H9 (cell line): ENCODE results near the gene TBC1D3I. TPM values are rescaled to one million over a fixed set of nuclear protein-coding genes. Genes with fewer than 3 reads are reported as not detected.

Experiments used
- DNase-seq: peaks from one replicate; pipeline ENCODE4 v3.0.0-alpha.2; 2017
- H2AFZ ChIP-seq: one replicate; pipeline ENCODE4 v1.6.1; 2013; ENCODE audit warnings: mild to moderate bottlenecking, low read length, control low read depth, moderate library complexity
- H2AK5ac ChIP-seq: 2 replicates; pipeline ENCODE4 v1.6.1; 2013; ENCODE audit warnings: low read length, control low read depth, mixed read lengths; ENCODE audit not compliant: insufficient read length
- H2BK120ac ChIP-seq: one replicate; pipeline ENCODE4 v1.6.1; 2013; ENCODE audit warnings: low read depth, mild to moderate bottlenecking, low read length, control low read depth, inconsistent platforms; ENCODE audit not compliant: poor library complexity, severe bottlenecking
- H2BK12ac ChIP-seq: 2 replicates; pipeline ENCODE4 v1.6.1; 2013; ENCODE audit warnings: low read length, control low read depth, mixed read lengths, low read depth; ENCODE audit not compliant: insufficient read length
- H2BK15ac ChIP-seq: 2 replicates; pipeline ENCODE4 v1.6.1; 2013; ENCODE audit warnings: low read depth, low read length, control low read depth
- H2BK20ac ChIP-seq: one replicate; pipeline ENCODE4 v1.6.1; 2013; ENCODE audit warnings: low read depth, mild to moderate bottlenecking, low read length, control low read depth, inconsistent platforms; ENCODE audit not compliant: poor library complexity, severe bottlenecking
- H2BK5ac ChIP-seq: 2 replicates; pipeline ENCODE4 v1.6.1; 2013; ENCODE audit warnings: low read length, control low read depth, mixed read lengths; ENCODE audit not compliant: insufficient read length
- H3K14ac ChIP-seq: 2 replicates; pipeline ENCODE4 v1.6.1; 2013; ENCODE audit warnings: low read length, control low read depth; ENCODE audit not compliant: insufficient read depth
- H3K18ac ChIP-seq: 2 replicates; pipeline ENCODE4 v1.6.1; 2013; ENCODE audit warnings: low read depth, mild to moderate bottlenecking, mixed read lengths, low read length, control low read depth; ENCODE audit not compliant: insufficient read length
- H3K23ac ChIP-seq: 2 replicates; pipeline ENCODE4 v1.6.1; 2013; ENCODE audit warnings: low read length, control low read depth, mixed read lengths, low read depth; ENCODE audit not compliant: insufficient read length
- H3K23me2 ChIP-seq: 2 replicates; pipeline ENCODE4 v1.6.1; 2013; ENCODE audit warnings: low read depth, mild to moderate bottlenecking, mixed read lengths, low read length, control low read depth; ENCODE audit not compliant: insufficient read length, poor library complexity, severe bottlenecking
- H3K27ac ChIP-seq: 2 replicates; pipeline ENCODE4 v1.5.1; 2013; ENCODE audit warnings: low read length, control low read depth, mixed read lengths, low read depth; ENCODE audit not compliant: insufficient read length
- H3K27me3 ChIP-seq: 2 replicates; pipeline ENCODE4 v1.6.1; 2013; ENCODE audit warnings: low read length, control low read depth, inconsistent platforms; ENCODE audit not compliant: insufficient read depth
- H3K4ac ChIP-seq: 2 replicates; pipeline ENCODE4 v1.6.1; 2013; ENCODE audit warnings: low read depth, mild to moderate bottlenecking, control low read depth, inconsistent platforms, low read length, moderate library complexity
- H3K4me1 ChIP-seq: 2 replicates; pipeline ENCODE4 v1.6.1; 2013; ENCODE audit warnings: low read length, control low read depth, inconsistent platforms; ENCODE audit not compliant: insufficient read depth
- H3K4me2 ChIP-seq: 2 replicates; pipeline ENCODE4 v1.6.1; 2013; ENCODE audit warnings: low read length, control low read depth, mixed read lengths; ENCODE audit not compliant: insufficient read length, insufficient read depth
- H3K56ac ChIP-seq: 2 replicates; pipeline ENCODE4 v1.6.1; 2013; ENCODE audit warnings: low read depth, mild to moderate bottlenecking, mixed read lengths, low read length, control low read depth; ENCODE audit not compliant: insufficient read length
- H3K79me1 ChIP-seq: 2 replicates; pipeline ENCODE4 v1.6.1; 2013; ENCODE audit warnings: low read depth, mild to moderate bottlenecking, moderate library complexity, low read length, control low read depth, inconsistent platforms; ENCODE audit not compliant: insufficient read depth, poor library complexity, severe bottlenecking
- H3K79me2 ChIP-seq: 2 replicates; pipeline ENCODE4 v1.6.1; 2013; ENCODE audit warnings: low read length, control low read depth, inconsistent platforms; ENCODE audit not compliant: insufficient read depth
- H3K9ac ChIP-seq: 2 replicates; pipeline ENCODE4 v1.6.1; 2013; ENCODE audit warnings: low read length, control low read depth, mixed read lengths; ENCODE audit not compliant: insufficient read length; ENCODE audit errors: extremely low read depth
- H3K9me3 ChIP-seq: one replicate; pipeline ENCODE4 v1.6.1; 2013; ENCODE audit warnings: low read depth, low read length, inconsistent platforms; ENCODE audit not compliant: control insufficient read depth
- H3T11ph ChIP-seq: one replicate; pipeline ENCODE4 v1.6.1; 2013; ENCODE audit warnings: mild to moderate bottlenecking, low read length, control low read depth, inconsistent platforms
- H4K20me1 ChIP-seq: one replicate; pipeline ENCODE4 v1.6.1; 2013; ENCODE audit not compliant: control insufficient read depth, insufficient read length, insufficient read depth
- H4K5ac ChIP-seq: 2 replicates; pipeline ENCODE4 v1.6.1; 2013; ENCODE audit warnings: low read depth, mild to moderate bottlenecking, mixed read lengths, low read length, control low read depth; ENCODE audit not compliant: insufficient read length
- H4K8ac ChIP-seq: replicated peaks from 2 replicates; pipeline ENCODE4 v1.6.1; 2013; ENCODE audit warnings: low read length, control low read depth, mixed read lengths, low read depth; ENCODE audit not compliant: insufficient read length
- H4K91ac ChIP-seq: 2 replicates; pipeline ENCODE4 v1.6.1; 2013; ENCODE audit warnings: low read depth, mild to moderate bottlenecking, moderate library complexity, mixed read lengths, low read length, control low read depth; ENCODE audit not compliant: insufficient read length
- H3K27ac Mint-ChIP-seq, 3 experiments: 2 replicates in 2 of 3; 3 replicates in 1 of 3; pipeline ENCODE4 v1.8.0; 2020 to 2021; ENCODE audit warnings: mixed read lengths in 3 of 3, mild to moderate bottlenecking in 1 of 3, moderate library complexity in 1 of 3
- H3K27me3 Mint-ChIP-seq: 2 replicates; pipeline ENCODE4 v1.8.0; 2021; ENCODE audit warnings: low read depth, mild to moderate bottlenecking, moderate library complexity, mixed read lengths
- H3K36me3 Mint-ChIP-seq, 3 experiments: 2 replicates in 2 of 3; 3 replicates in 1 of 3; pipeline ENCODE4 v1.8.0; 2020 to 2021; ENCODE audit warnings: low read depth in 3 of 3, mixed read lengths in 3 of 3; ENCODE audit not compliant: insufficient read depth in 1 of 3
- H3K4me1 Mint-ChIP-seq, 2 experiments: 2 replicates each; pipeline ENCODE4 v1.8.0; 2020; ENCODE audit warnings: mixed read lengths in 2 of 2
- H3K4me3 Mint-ChIP-seq, 2 experiments: 2 replicates in 1 of 2; 3 replicates in 1 of 2; pipeline ENCODE4 v1.8.0; 2020 to 2021; ENCODE audit warnings: mild to moderate bottlenecking in 2 of 2, mixed read lengths in 2 of 2, moderate library complexity in 1 of 2
- H3K9me3 Mint-ChIP-seq, 2 experiments: 2 replicates in 1 of 2; 3 replicates in 1 of 2; pipeline ENCODE4 v1.8.0; 2020; ENCODE audit warnings: mild to moderate bottlenecking in 2 of 2, mixed read lengths in 2 of 2, moderate library complexity in 1 of 2
- WGBS: extraction: QIAGEN DNeasy Blood & Tissue Kit; methylation state at CpG from one replicate; pipeline ENCODE4 v1.1.7; 2013; ENCODE audit warnings: missing lambda C conversion rate, low lambda C conversion rate, mixed read lengths; ENCODE audit not compliant: insufficient read length; ENCODE audit errors: extremely low coverage; 5-methylcytosine and 5-hydroxymethylcytosine counted together
- total RNA-seq: library from RNA; stranded (reverse); gene quantifications from 2 replicates; pipeline ENCODE4 v1.2.1, GENCODE V29; 2021
- TF ChIP-seq, protein P1 (sequence below): fragments of 200-600 bp; sonication (generic); conservative IDR thresholded peaks from 3 replicates; pipeline ENCODE4 v1.8.0; 2021; ENCODE audit warnings: antibody characterized with exemption, mild to moderate bottlenecking

The TBC1D3I gene
- total RNA-seq, 1 experiment from 2014 or later: 0.35 TPM

DNA sequence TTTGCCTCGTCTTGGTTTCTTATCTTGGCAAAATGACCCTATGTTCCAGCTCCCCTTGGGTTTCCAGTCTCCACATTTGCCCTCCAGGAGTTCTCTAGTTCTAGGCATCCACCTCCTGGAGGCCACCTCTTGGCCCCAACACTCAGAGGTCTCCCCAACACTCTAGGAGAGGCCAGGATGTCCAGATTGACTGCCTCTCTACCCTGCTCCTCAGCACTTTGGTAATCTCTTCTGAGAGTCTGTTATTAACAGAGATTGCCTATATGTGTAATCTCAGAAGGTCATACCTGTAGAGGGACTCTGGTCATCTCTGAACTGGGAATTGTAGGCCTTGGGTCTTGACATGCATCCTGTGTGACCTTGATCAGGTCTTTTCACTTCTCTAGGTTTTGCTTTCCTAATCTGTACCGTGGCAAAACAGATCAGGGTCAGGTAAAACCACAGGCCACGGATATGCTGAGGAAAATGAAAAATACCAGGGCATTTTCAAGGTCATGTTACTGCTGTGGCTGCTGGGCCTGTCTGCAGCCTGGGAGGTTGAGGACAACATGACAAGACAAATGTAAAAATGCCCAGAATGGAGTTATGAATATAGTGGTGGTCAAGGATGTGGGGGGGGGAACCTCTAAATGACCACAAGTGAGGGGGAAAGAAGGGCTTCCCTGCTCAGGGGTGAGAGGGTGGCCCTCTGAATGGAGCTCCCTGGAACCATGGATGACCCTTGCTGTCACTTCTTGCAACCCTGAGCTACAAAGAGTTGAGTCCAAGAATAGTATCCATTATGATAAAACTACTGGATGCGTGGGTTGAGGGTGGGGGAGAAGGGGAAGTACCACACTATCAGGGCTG, 58.5 kb downstream of the TBC1D3I start:
- H3K4me2 ChIP-seq: no peak overlapping the region
- H4K20me1 ChIP-seq: no peaks in the 10 kb centered on the region
- DNase-seq: no peak

More for the DNA sequence above, 58.5 kb downstream of the TBC1D3I start:
- no peak overlapping the region for H3K14ac ChIP-seq
- no peak overlapping the region for H3K27ac ChIP-seq
- H3K4me1 Mint-ChIP-seq: peaks cover 6 to 8% of the 10 kb centered on the region in 2 experiments
- no peak overlapping the region for H4K91ac ChIP-seq
- no peaks in the 10 kb centered on the region for H3K23me2 ChIP-seq
- H2BK15ac ChIP-seq: no peak overlapping the region
- WGBS: no CpG with 5 or more reads among the region's 4 CpGs
- no peaks in the 10 kb centered on the region for H3K9me3 Mint-ChIP-seq
- H3K27me3 Mint-ChIP-seq: peaks cover 14% of the 10 kb centered on the region; the same call in 1 of the 2 replicates
- H3K36me3 Mint-ChIP-seq: no peaks in the 10 kb centered on the region
- H2AK5ac ChIP-seq: no peak overlapping the region
- no peak overlapping the region for H3K4ac ChIP-seq
- no peak overlapping the region for H3T11ph ChIP-seq
- H3K79me2 ChIP-seq: no peaks in the 10 kb centered on the region
- H4K8ac ChIP-seq: no peak overlapping the region
- H3K56ac ChIP-seq: no peak overlapping the region
- no peak overlapping the region for H2AFZ ChIP-seq
- no peaks in the 10 kb centered on the region for H3K79me1 ChIP-seq
- no peak overlapping the region for H2BK20ac ChIP-seq
- H3K4me3 Mint-ChIP-seq: no peak overlapping the region
- no peaks in the 10 kb centered on the region; the same call in 1 of the 2 replicates for H3K4me1 ChIP-seq
- no peak overlapping the region for H2BK5ac ChIP-seq
- no peak overlapping the region for H2BK120ac ChIP-seq
- no peaks in the 10 kb centered on the region for H3K9me3 ChIP-seq
- H3K9ac ChIP-seq: no peak overlapping the region
- TF ChIP-seq, protein P1, sequence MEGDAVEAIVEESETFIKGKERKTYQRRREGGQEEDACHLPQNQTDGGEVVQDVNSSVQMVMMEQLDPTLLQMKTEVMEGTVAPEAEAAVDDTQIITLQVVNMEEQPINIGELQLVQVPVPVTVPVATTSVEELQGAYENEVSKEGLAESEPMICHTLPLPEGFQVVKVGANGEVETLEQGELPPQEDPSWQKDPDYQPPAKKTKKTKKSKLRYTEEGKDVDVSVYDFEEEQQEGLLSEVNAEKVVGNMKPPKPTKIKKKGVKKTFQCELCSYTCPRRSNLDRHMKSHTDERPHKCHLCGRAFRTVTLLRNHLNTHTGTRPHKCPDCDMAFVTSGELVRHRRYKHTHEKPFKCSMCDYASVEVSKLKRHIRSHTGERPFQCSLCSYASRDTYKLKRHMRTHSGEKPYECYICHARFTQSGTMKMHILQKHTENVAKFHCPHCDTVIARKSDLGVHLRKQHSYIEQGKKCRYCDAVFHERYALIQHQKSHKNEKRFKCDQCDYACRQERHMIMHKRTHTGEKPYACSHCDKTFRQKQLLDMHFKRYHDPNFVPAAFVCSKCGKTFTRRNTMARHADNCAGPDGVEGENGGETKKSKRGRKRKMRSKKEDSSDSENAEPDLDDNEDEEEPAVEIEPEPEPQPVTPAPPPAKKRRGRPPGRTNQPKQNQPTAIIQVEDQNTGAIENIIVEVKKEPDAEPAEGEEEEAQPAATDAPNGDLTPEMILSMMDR: no peak
- H3K18ac ChIP-seq: no peak overlapping the region
- H3K27me3 ChIP-seq: no peaks in the 10 kb centered on the region
- H3K27ac Mint-ChIP-seq: no peak overlapping the region; a peak in 1 of 7 replicates
- H2BK12ac ChIP-seq: no peak overlapping the region
- no peak overlapping the region for H4K5ac ChIP-seq
- no peak overlapping the region for H3K23ac ChIP-seq
